Common myeloid progenitor, CD34-positive (primary cell): ENCODE measurements around the gene PIP5K1C. TPM values are rescaled to one million over a fixed set of nuclear protein-coding genes. Genes with fewer than 3 reads are reported as not detected.

Experiments
- CTCF ChIA-PET: fragments of 350-600 bp; sonication (Branson Sonifier 250); formaldehyde crosslinking; loops from one replicate; lab custom pipeline; 2021; ENCODE audit warnings: antibody characterized with exemption; lab: Charles Lee
- POLR2A ChIA-PET: fragments of 350-600 bp; sonication (Branson Sonifier 250); formaldehyde crosslinking; loops from one replicate; lab custom pipeline; 2021; ENCODE audit warnings: antibody characterized with exemption; lab: Charles Lee
- DNase-seq, 3 donors: peaks; one replicate each; pipeline versions ENCODE4 v3.0.0 to v3.0.0-alpha.2; 2013
- H3K27ac ChIP-seq, 2 experiments: 1 replicate in 1 of 2; 2 replicates in 1 of 2; pipeline ENCODE4 v1.7.0; 2013; ENCODE audit warnings: inconsistent platforms in 2 of 2, low read length in 2 of 2, mild to moderate bottlenecking in 2 of 2, low read depth in 1 of 2, moderate library complexity in 1 of 2; ENCODE audit not compliant: severe bottlenecking in 2 of 2, insufficient read depth in 1 of 2, poor library complexity in 1 of 2
- H3K27me3 ChIP-seq, 5 experiments: replicated peaks in 2 of 5; 1 replicate in 3 of 5; 2 replicates in 2 of 5; pipeline versions ENCODE4 v1.6.1 to v1.7.0; 2013; ENCODE audit warnings: low read length in 4 of 5, mild to moderate bottlenecking in 2 of 5, moderate library complexity in 2 of 5, inconsistent platforms in 1 of 5; ENCODE audit not compliant: insufficient read depth in 5 of 5, control insufficient read depth in 4 of 5
- H3K36me3 ChIP-seq, 4 experiments: 1 replicate in 2 of 4; 2 replicates in 2 of 4; pipeline versions ENCODE4 v1.6.1 to v1.7.0; 2013; ENCODE audit warnings: low read length in 3 of 4, control low read depth in 1 of 4, mild to moderate bottlenecking in 1 of 4; ENCODE audit not compliant: control insufficient read depth in 4 of 4, insufficient read depth in 4 of 4
- H3K4me1 ChIP-seq, 4 experiments: 1 replicate in 3 of 4; 2 replicates in 1 of 4; pipeline versions ENCODE4 v1.6.1 to v1.7.1; 2013; ENCODE audit warnings: low read length in 3 of 4, mild to moderate bottlenecking in 3 of 4, control low read depth in 1 of 4, inconsistent platforms in 1 of 4, moderate library complexity in 1 of 4; ENCODE audit not compliant: control insufficient read depth in 4 of 4, insufficient read depth in 4 of 4; ENCODE audit errors: control extremely low read depth in 1 of 4
- H3K4me3 ChIP-seq, 7 experiments: 1 replicate in 4 of 7; 2 replicates in 3 of 7; pipeline versions ENCODE4 v1.5.1 to v1.7.0; 2013; ENCODE audit warnings: mild to moderate bottlenecking in 7 of 7, low read length in 6 of 7, moderate library complexity in 6 of 7, inconsistent platforms in 2 of 7, low read depth in 2 of 7, control low read depth in 1 of 7; ENCODE audit not compliant: insufficient read depth in 4 of 7, control insufficient read depth in 1 of 7; ENCODE audit errors: extremely low read depth in 1 of 7
- H3K9me3 ChIP-seq, 5 experiments: 1 replicate in 4 of 5; 2 replicates in 1 of 5; pipeline versions ENCODE4 v1.6.1 to v1.7.1; 2013; ENCODE audit warnings: low read length in 4 of 5, mild to moderate bottlenecking in 2 of 5, inconsistent platforms in 1 of 5, low read depth in 1 of 5, moderate library complexity in 1 of 5; ENCODE audit not compliant: control insufficient read depth in 4 of 5, insufficient read depth in 2 of 5; ENCODE audit errors: control extremely low read depth in 1 of 5
- WGBS: methylation state at CpG from one replicate; pipeline ENCODE4 v1.1.5; 2013; ENCODE audit not compliant: insufficient coverage; 5-methylcytosine and 5-hydroxymethylcytosine counted together
- polyA plus RNA-seq: library from polyadenylated mRNA; unstranded; fragments of 120-200 nt; gene quantifications from one replicate; pipeline ENCODE4 v1.2.1, GENCODE V29; 2013

The PIP5K1C gene, protein sequence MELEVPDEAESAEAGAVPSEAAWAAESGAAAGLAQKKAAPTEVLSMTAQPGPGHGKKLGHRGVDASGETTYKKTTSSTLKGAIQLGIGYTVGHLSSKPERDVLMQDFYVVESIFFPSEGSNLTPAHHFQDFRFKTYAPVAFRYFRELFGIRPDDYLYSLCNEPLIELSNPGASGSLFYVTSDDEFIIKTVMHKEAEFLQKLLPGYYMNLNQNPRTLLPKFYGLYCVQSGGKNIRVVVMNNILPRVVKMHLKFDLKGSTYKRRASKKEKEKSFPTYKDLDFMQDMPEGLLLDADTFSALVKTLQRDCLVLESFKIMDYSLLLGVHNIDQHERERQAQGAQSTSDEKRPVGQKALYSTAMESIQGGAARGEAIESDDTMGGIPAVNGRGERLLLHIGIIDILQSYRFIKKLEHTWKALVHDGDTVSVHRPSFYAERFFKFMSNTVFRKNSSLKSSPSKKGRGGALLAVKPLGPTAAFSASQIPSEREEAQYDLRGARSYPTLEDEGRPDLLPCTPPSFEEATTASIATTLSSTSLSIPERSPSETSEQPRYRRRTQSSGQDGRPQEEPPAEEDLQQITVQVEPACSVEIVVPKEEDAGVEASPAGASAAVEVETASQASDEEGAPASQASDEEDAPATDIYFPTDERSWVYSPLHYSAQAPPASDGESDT
- 9.6 TPM for polyA plus RNA-seq

GRCh38 chr19:3700242-3701032, at the start of gene PIP5K1C:
Gene PIP5K1C, minus strand, starts transcription at chr19:3700468. Its CDS starts 78 bp downstream, at chr19:3700390.
- 4% methylated on average over 69 of the region's 82 CpGs for WGBS
- H3K27me3 ChIP-seq: no peaks in the 10 kb centered on the region
- H3K9me3 ChIP-seq: no peaks in the 10 kb centered on the region
- peaks cover 0 to 2% (median 0%) of the 10 kb centered on the region in 4 experiments for H3K36me3 ChIP-seq
- peak within 1 kb of the TSS in 1 of 2 experiments; percentile 70 for H3K27ac ChIP-seq
- ChIA-PET CTCF (interaction anchor here (1.2 to 2.1 kb wide), 7 partner anchors 8 to 39 kb away, joined by 3 to 12 read pairs (median 5); no protein-coding TSS in a partner anchor), POLR2A (interaction anchor here (2.0 kb wide), 1 partner anchor 30 kb away, joined by 9 read pairs; no protein-coding TSS in a partner anchor)
- H3K4me1 ChIP-seq: peaks cover 0 to 28% (median 22%) of the 10 kb centered on the region in 4 experiments
- peak; percentile 84 to 89 (median 88) for DNase-seq
- peak within 1 kb of the TSS; percentile 50 to 87 (median 75) for H3K4me3 ChIP-seq

GRCh38 chr19:3748965-3749364, 48.7 kb upstream of the PIP5K1C start:
- H3K27me3 ChIP-seq: no peaks in the 10 kb centered on the region
- no peaks in the 10 kb centered on the region for H3K4me1 ChIP-seq
- no peak overlapping the region for H3K4me3 ChIP-seq
- DNase-seq: no peak
- POLR2A ChIA-PET: no interaction called here
- H3K9me3 ChIP-seq: no peaks in the 10 kb centered on the region
- peaks cover 3 to 30% (median 19%) of the 10 kb centered on the region in 4 experiments for H3K36me3 ChIP-seq
- no peak overlapping the region for H3K27ac ChIP-seq
- CTCF ChIA-PET: interaction anchor here (0.6 kb wide), 1 partner anchor 94 kb away, joined by 3 read pairs; no protein-coding TSS in a partner anchor
- 88% methylated on average over 5 of the region's 8 CpGs for WGBS

- 93% methylated on average over 31 of the region's 31 CpGs for WGBS
- CTCF ChIA-PET: no interaction called here
Measured at GRCh38 chr19:3746371-3747056, 46.2 kb upstream of the PIP5K1C start.

DNA sequence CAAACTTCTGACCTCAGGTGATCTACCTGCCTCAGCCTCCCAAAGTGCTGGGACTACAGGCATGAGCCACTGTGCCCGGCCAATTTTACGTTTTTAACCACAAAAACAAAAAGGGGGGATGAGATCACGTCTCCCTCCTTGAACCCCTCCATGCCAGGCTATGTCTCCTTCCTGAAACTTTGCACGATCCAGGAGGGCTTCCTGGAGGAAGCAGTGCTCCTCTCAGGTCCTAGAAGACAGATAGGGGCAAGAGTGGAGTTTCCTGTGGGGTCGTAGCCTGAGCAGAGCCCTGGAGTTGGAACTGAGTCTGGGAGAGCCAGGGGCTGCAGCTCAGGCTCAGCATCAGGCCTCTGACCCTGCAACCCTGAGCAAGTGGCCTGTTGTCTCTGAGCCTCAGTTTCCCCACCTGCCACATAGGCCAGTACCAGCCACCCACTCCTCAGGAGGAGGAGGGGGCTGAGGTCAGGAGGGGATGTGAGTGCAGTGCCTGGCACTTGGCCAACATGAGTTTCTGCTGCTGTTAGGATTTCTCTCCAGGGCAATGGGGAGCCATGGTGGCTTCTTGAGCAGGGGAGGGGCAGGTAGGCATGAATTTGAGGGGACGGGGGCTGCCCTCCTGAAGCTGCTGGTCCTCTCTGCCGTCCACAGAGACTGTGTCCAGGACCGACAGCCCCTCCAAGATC, 45.2 kb upstream of the PIP5K1C start:
- Histone ChIP-seq H3K4me3 (no peak overlapping the region), H3K4me1 (no peaks in the 10 kb centered on the region), H3K27me3 (no peaks in the 10 kb centered on the region), H3K9me3 (peaks cover 0 to 3% (median 0%) of the 10 kb centered on the region in 5 experiments), H3K36me3 (peaks cover 3 to 9% (median 6%) of the 10 kb centered on the region in 4 experiments), H3K27ac (no peak overlapping the region)
- WGBS: 64% methylated on average over 6 of the region's 8 CpGs
- CTCF ChIA-PET: no interaction called here
- no peak for DNase-seq
- POLR2A ChIA-PET: no interaction called here

More at GRCh38 chr19:3746371-3747056, 46.2 kb upstream of the PIP5K1C start:
- no peak for DNase-seq
- peaks cover 3 to 16% (median 15%) of the 10 kb centered on the region in 4 experiments for H3K36me3 ChIP-seq
- H3K27ac ChIP-seq: no peak overlapping the region
- H3K27me3 ChIP-seq: no peaks in the 10 kb centered on the region
- POLR2A ChIA-PET: no interaction called here
- H3K4me3 ChIP-seq: no peak overlapping the region
- no peaks in the 10 kb centered on the region for H3K4me1 ChIP-seq
- H3K9me3 ChIP-seq: peaks cover 0 to 3% (median 0%) of the 10 kb centered on the region in 5 experiments

GRCh38 chr19:3743486-3743885, 43.2 kb upstream of the PIP5K1C start:
- DNase-seq: peak in 2 of 3 donors; percentile 29 to 49
- H3K27me3 ChIP-seq: no peaks in the 10 kb centered on the region
- H3K27ac ChIP-seq: no peak overlapping the region
- peaks cover 0 to 2% (median 0%) of the 10 kb centered on the region in 4 experiments for H3K4me1 ChIP-seq
- H3K36me3 ChIP-seq: no peaks in the 10 kb centered on the region
- CTCF ChIA-PET: interaction anchor here (0.8 kb wide), 1 partner anchor 18 kb away, joined by 3 read pairs; no protein-coding TSS in a partner anchor
- no peak overlapping the region for H3K4me3 ChIP-seq
- POLR2A ChIA-PET: interaction anchor here (0.5 kb wide), 1 partner anchor 88 kb away, joined by 3 read pairs; no protein-coding TSS in a partner anchor
- H3K9me3 ChIP-seq: peaks cover 0 to 3% (median 0%) of the 10 kb centered on the region in 5 experiments
- 100% methylated on average over 2 of the region's 2 CpGs for WGBS

GRCh38 chr19:3740431-3740830, 40.2 kb upstream of the PIP5K1C start:
- CTCF ChIA-PET: no interaction called here

More at GRCh38 chr19:3740431-3740830, 40.2 kb upstream of the PIP5K1C start:
- peaks cover 0 to 3% (median 0%) of the 10 kb centered on the region in 5 experiments for H3K9me3 ChIP-seq
- H3K36me3 ChIP-seq: no peaks in the 10 kb centered on the region
- H3K4me3 ChIP-seq: no peak overlapping the region
- H3K27me3 ChIP-seq: no peaks in the 10 kb centered on the region
- POLR2A ChIA-PET: no interaction called here
- DNase-seq: no peak
- H3K27ac ChIP-seq: no peak overlapping the region
- 93% methylated on average over 22 of the region's 24 CpGs for WGBS
- H3K4me1 ChIP-seq: peaks cover 0 to 2% (median 0%) of the 10 kb centered on the region in 4 experiments
